T-helper 1 cell treated with Interleukin-12 subunit alpha and Interleukin-12 subunit beta and Interleukin-4 antibody, amounts not matched to agents 30 ng/mL and 1 ng/mL, for 36 hours (primary cell): ENCODE data around the gene MOB4. TPM values are rescaled to one million over a fixed set of nuclear protein-coding genes. Genes with fewer than 3 reads are reported as not detected.
"Not testable (repeated sequence)": the region's sequence is repeated elsewhere in the genome, so short reads cannot be mapped to it uniquely, and the experiment has no call there.

Experiments used
- intact Hi-C: fragments of 100-400 bp; cut with micrococcal nuclease; formaldehyde crosslinking; loops from one replicate; pipeline ENCODE4 v1.15.1; 2024
- total RNA-seq: library from RNA; stranded (reverse); gene quantifications from 2 replicates; pipeline ENCODE4 v1.2.3, GENCODE V29; 2022

MOB4 gene
- total RNA-seq, 1 donor from 2014 or later, result 24.0 TPM

- intact Hi-C loops, result not testable (repeated sequence)
Measured at GRCh38 chr2:197578294-197578693, 62.4 kb downstream of the MOB4 start.

GRCh38 chr2:197580166-197580565, 64.3 kb downstream of the MOB4 start:
- intact Hi-C loops, result not testable (repeated sequence)

- intact Hi-C loops, result not testable (repeated sequence)
Measured at GRCh38 chr2:197587255-197587654, 71.4 kb downstream of the MOB4 start.

GRCh38 chr2:197591339-197592072, 75.6 kb downstream of the MOB4 start:
- intact Hi-C loops, result no loop called here

- intact Hi-C loops, result no loop called here
Measured at GRCh38 chr2:197596766-197597165, 80.9 kb downstream of the MOB4 start.

- intact Hi-C loops, result no loop called here
Measured at GRCh38 chr2:197597166-197597565, 81.3 kb downstream of the MOB4 start.

GRCh38 chr2:197598450-197598849, 82.6 kb downstream of the MOB4 start:
- intact Hi-C loops, result no loop called here

GRCh38 chr2:197599285-197599965, 83.6 kb downstream of the MOB4 start:
- intact Hi-C loops, result no loop called here

- intact Hi-C loops, result no loop called here
Measured at GRCh38 chr2:197600306-197600705, 84.4 kb downstream of the MOB4 start.

GRCh38 chr2:197601726-197602125, 85.9 kb downstream of the MOB4 start:
- intact Hi-C loops, result no loop called here

Other genes with a start within 250 kb of the MOB4 start
- 256 and 259 TPM in 2 replicates for gene ANKRD44, start 205.3 kb upstream of the MOB4 start, total RNA-seq
- gene SF3B1, start 81.0 kb upstream of the MOB4 start, total RNA-seq, result 314 and 324 TPM in 2 replicates
- gene COQ10B, start 62.5 kb upstream of the MOB4 start, total RNA-seq, result 30.4 and 31.6 TPM in 2 replicates
- 269 and 273 TPM in 2 replicates for gene HSPD1, start 16.2 kb upstream of the MOB4 start, total RNA-seq
- gene HSPE1, start 15.7 kb upstream of the MOB4 start, total RNA-seq, result 110 and 115 TPM in 2 replicates
- gene RFTN2, start 159.5 kb downstream of the MOB4 start, total RNA-seq, result not detected in 2 replicates
- gene MARS2, start 189.3 kb downstream of the MOB4 start, total RNA-seq, result 12.8 and 14.7 TPM in 2 replicates